K562 (cell line): Measurements from ENCODE around the gene SEMA4F. TPM values are rescaled to one million over a fixed set of nuclear protein-coding genes. Genes with fewer than 3 reads are reported as not detected.

Source experiments
- CBX1 ChIP-seq: sonication (generic); IDR thresholded peaks from 2 replicates; pipeline ENCODE4 v1.6.1; 2016; ENCODE audit warnings: antibody characterized with exemption, low read depth, mild to moderate bottlenecking
- CHD2 ChIP-seq: IDR thresholded peaks from 2 replicates; pipeline ENCODE4 v1.6.1; 2011; ENCODE audit warnings: low read depth, low read length
- EGR1 ChIP-seq: fragments of 450-650 bp; conservative IDR thresholded peaks from 2 replicates; pipeline ENCODE4 v1.6.1; 2017; ENCODE audit warnings: mild to moderate bottlenecking
- HDAC8 ChIP-seq: fragments of 450-650 bp; IDR thresholded peaks from 2 replicates; pipeline ENCODE4 v1.6.1; 2016; ENCODE audit warnings: mild to moderate bottlenecking, missing genetic modification characterization, moderate library complexity, missing compliant biosample characterization
- KLF1 ChIP-seq: fragments of 450-650 bp; IDR thresholded peaks from 2 replicates; pipeline ENCODE4 v1.6.1; 2016; ENCODE audit warnings: missing genetic modification characterization, missing compliant biosample characterization
- MTA3 ChIP-seq: fragments of 450-650 bp; formaldehyde crosslinking; IDR thresholded peaks from 2 replicates; pipeline ENCODE4 v1.6.1; 2017; ENCODE audit warnings: mild to moderate bottlenecking, borderline replicate concordance
- NFYB ChIP-seq: IDR thresholded peaks from 2 replicates; pipeline ENCODE4 v1.6.1; 2011; ENCODE audit warnings: mild to moderate bottlenecking, moderate library complexity; ENCODE audit not compliant: insufficient read length; ENCODE audit errors: extremely low read depth
- RB1 ChIP-seq: fragments of 450-650 bp; IDR thresholded peaks from 2 replicates; pipeline ENCODE4 v1.6.1; 2017; ENCODE audit warnings: low read depth, mild to moderate bottlenecking
- TEAD4 ChIP-seq, 2 experiments: sonication (generic) in 1 of 2; formaldehyde crosslinking in 1 of 2; IDR thresholded peaks; 2 replicates each; pipeline versions ENCODE4 v1.6.1 to v1.8.0; 2012 to 2022; ENCODE audit warnings: borderline replicate concordance in 1 of 2, inconsistent platforms in 1 of 2, low read length in 1 of 2, mild to moderate bottlenecking in 1 of 2, missing genetic modification reagents in 1 of 2
- polyA plus RNA-seq, 8 experiments: library from polyadenylated mRNA; depleted of rRNA in 4 of 8; stranded (reverse) in 5 of 8; unstranded in 3 of 8; fragments of >200 nt; fragmentation: Nextera tagmentation in 2 of 8; fragmentation: Illumina TruSeq in 1 of 8; extraction: Ambion mirVana in 2 of 8; extraction: Trizol in 1 of 8; gene quantifications; 2 replicates each; pipeline versions ENCODE4 v1.2.1 to v1.2.3, GENCODE V29; 2011 to 2014; ENCODE audit warnings: inconsistent platforms in 1 of 8, missing spikeins in 1 of 8
- total RNA-seq, 7 experiments: library from RNA; depleted of rRNA in 6 of 7; stranded (reverse); fragments of >200 nt in 6 of 7; fragmentation: Illumina TruSeq in 2 of 7; extraction: Trizol in 2 of 7; gene quantifications; 2 replicates each; pipeline versions ENCODE4 v1.2.1 to v1.2.3, GENCODE V29; 2011 to 2021; ENCODE audit warnings: low replicate concordance in 1 of 7
- TF ChIP-seq, protein P1 (sequence below), 2 experiments: IDR thresholded peaks; 2 replicates each; pipeline ENCODE4 v1.6.1; 2011; ENCODE audit warnings: borderline replicate concordance in 1 of 2, control low read depth in 1 of 2, low read depth in 1 of 2, low read length in 1 of 2, mild to moderate bottlenecking in 1 of 2, mixed read lengths in 1 of 2, moderate library complexity in 1 of 2; ENCODE audit not compliant: insufficient read depth in 1 of 2, insufficient read length in 1 of 2, poor library complexity in 1 of 2, severe bottlenecking in 1 of 2; ENCODE audit errors: extremely low read depth in 1 of 2
- TF ChIP-seq, protein P2 (sequence below), 2 experiments: fragments of 450-650 bp; IDR thresholded peaks; 2 replicates each; pipeline ENCODE4 v1.6.1; 2018; ENCODE audit warnings: mild to moderate bottlenecking in 2 of 2, low read depth in 1 of 2; ENCODE audit not compliant: partially characterized antibody in 2 of 2
- TF ChIP-seq, protein P3 (sequence below): fragments of 450-650 bp; IDR thresholded peaks from 2 replicates; pipeline ENCODE4 v1.6.1; 2016; ENCODE audit warnings: low read depth

Gene SEMA4F
- total and polyA plus RNA-seq, 9 of the 15 experiments (the other 6 are each of a cell fraction or from before 2014, with no cell fraction given), result 0.08 to 1.6 (median 0.33) TPM

DNA sequence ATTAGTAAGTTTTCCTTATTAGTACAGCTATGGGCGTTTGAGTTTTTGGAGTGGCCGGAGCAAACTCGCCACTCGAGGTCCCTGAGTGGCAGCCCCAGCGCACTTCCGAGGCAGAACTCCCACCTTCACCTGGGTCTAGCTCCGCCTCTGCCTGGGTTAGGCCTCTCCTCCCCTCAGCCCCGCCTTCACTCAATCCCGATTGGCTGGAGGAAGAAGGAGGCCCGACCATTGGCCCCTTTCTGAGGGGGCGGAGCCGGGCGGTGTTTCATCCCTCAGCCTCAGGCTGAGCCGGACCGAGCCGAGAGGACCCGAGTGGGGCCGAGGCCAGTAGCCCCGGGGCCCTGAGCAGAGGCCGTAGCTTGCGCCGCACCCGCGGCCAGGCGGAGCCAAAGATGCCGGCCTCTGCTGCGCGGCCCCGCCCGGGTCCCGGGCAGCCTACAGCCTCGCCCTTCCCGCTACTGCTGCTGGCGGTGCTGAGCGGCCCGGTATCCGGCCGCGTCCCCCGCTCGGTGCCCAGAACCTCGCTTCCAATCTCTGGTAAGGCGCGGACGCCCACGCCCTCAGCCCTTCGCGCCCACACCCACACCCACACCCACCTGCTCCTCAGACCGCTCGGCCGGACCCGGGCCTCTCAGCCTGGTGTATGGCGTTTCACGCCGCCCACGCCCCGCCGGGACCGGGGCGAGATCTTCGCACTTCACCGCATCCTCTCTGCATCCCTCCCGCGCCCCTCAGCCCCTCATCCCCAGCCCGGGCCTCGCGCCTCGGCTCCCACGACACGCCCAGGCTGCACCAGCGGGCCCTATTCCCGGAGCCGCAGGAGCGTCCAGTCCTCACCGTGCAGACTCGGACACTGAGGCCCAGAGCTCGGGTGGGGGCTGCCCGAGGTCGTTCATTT lies at the start of gene SEMA4F (continued):
- peak; percentile 42; the same call in 1 of the 2 replicates for TF ChIP-seq RB1
- TF ChIP-seq MTA3, result no peak; the same call in 1 of the 2 replicates
- peak; percentile 62; the same call in 1 of the 2 replicates for TF ChIP-seq KLF1
- peak; percentile 97 for TF ChIP-seq NFYB
- TF ChIP-seq, protein P1, sequence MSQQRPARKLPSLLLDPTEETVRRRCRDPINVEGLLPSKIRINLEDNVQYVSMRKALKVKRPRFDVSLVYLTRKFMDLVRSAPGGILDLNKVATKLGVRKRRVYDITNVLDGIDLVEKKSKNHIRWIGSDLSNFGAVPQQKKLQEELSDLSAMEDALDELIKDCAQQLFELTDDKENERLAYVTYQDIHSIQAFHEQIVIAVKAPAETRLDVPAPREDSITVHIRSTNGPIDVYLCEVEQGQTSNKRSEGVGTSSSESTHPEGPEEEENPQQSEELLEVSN (IDR thresholded peaks at IDR 0.05; ENCODE audit: borderline replicate concordance in 1 of 2, extremely low read depth in 1 of 2, insufficient read depth in 1 of 2, insufficient read length in 1 of 2, low read depth in 1 of 2, low read length in 1 of 2, poor library complexity in 1 of 2, severe bottlenecking in 1 of 2), result peak; percentile 46 to 51
- peak; percentile 60; the same call in 1 of the 2 replicates for TF ChIP-seq CHD2
- peak; percentile 42; the same call in 1 of the 2 replicates for TF ChIP-seq TEAD4 (IDR thresholded peaks at IDR 0.05; ENCODE audit: low read length)
- TF ChIP-seq TEAD4 (CRISPR knock-in tag; IDR thresholded peaks at IDR 0.05; ENCODE audit: borderline replicate concordance), result no peak
- TF ChIP-seq CBX1, result no peak
- no peak for TF ChIP-seq HDAC8
- TF ChIP-seq, protein P2, sequence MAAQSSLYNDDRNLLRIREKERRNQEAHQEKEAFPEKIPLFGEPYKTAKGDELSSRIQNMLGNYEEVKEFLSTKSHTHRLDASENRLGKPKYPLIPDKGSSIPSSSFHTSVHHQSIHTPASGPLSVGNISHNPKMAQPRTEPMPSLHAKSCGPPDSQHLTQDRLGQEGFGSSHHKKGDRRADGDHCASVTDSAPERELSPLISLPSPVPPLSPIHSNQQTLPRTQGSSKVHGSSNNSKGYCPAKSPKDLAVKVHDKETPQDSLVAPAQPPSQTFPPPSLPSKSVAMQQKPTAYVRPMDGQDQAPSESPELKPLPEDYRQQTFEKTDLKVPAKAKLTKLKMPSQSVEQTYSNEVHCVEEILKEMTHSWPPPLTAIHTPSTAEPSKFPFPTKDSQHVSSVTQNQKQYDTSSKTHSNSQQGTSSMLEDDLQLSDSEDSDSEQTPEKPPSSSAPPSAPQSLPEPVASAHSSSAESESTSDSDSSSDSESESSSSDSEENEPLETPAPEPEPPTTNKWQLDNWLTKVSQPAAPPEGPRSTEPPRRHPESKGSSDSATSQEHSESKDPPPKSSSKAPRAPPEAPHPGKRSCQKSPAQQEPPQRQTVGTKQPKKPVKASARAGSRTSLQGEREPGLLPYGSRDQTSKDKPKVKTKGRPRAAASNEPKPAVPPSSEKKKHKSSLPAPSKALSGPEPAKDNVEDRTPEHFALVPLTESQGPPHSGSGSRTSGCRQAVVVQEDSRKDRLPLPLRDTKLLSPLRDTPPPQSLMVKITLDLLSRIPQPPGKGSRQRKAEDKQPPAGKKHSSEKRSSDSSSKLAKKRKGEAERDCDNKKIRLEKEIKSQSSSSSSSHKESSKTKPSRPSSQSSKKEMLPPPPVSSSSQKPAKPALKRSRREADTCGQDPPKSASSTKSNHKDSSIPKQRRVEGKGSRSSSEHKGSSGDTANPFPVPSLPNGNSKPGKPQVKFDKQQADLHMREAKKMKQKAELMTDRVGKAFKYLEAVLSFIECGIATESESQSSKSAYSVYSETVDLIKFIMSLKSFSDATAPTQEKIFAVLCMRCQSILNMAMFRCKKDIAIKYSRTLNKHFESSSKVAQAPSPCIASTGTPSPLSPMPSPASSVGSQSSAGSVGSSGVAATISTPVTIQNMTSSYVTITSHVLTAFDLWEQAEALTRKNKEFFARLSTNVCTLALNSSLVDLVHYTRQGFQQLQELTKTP (IDR thresholded peaks at IDR 0.05; ENCODE audit: low read depth in 1 of 2, partially characterized antibody in 2 of 2), result no peak
- peak; percentile 94 for TF ChIP-seq EGR1
- TF ChIP-seq, protein P3, sequence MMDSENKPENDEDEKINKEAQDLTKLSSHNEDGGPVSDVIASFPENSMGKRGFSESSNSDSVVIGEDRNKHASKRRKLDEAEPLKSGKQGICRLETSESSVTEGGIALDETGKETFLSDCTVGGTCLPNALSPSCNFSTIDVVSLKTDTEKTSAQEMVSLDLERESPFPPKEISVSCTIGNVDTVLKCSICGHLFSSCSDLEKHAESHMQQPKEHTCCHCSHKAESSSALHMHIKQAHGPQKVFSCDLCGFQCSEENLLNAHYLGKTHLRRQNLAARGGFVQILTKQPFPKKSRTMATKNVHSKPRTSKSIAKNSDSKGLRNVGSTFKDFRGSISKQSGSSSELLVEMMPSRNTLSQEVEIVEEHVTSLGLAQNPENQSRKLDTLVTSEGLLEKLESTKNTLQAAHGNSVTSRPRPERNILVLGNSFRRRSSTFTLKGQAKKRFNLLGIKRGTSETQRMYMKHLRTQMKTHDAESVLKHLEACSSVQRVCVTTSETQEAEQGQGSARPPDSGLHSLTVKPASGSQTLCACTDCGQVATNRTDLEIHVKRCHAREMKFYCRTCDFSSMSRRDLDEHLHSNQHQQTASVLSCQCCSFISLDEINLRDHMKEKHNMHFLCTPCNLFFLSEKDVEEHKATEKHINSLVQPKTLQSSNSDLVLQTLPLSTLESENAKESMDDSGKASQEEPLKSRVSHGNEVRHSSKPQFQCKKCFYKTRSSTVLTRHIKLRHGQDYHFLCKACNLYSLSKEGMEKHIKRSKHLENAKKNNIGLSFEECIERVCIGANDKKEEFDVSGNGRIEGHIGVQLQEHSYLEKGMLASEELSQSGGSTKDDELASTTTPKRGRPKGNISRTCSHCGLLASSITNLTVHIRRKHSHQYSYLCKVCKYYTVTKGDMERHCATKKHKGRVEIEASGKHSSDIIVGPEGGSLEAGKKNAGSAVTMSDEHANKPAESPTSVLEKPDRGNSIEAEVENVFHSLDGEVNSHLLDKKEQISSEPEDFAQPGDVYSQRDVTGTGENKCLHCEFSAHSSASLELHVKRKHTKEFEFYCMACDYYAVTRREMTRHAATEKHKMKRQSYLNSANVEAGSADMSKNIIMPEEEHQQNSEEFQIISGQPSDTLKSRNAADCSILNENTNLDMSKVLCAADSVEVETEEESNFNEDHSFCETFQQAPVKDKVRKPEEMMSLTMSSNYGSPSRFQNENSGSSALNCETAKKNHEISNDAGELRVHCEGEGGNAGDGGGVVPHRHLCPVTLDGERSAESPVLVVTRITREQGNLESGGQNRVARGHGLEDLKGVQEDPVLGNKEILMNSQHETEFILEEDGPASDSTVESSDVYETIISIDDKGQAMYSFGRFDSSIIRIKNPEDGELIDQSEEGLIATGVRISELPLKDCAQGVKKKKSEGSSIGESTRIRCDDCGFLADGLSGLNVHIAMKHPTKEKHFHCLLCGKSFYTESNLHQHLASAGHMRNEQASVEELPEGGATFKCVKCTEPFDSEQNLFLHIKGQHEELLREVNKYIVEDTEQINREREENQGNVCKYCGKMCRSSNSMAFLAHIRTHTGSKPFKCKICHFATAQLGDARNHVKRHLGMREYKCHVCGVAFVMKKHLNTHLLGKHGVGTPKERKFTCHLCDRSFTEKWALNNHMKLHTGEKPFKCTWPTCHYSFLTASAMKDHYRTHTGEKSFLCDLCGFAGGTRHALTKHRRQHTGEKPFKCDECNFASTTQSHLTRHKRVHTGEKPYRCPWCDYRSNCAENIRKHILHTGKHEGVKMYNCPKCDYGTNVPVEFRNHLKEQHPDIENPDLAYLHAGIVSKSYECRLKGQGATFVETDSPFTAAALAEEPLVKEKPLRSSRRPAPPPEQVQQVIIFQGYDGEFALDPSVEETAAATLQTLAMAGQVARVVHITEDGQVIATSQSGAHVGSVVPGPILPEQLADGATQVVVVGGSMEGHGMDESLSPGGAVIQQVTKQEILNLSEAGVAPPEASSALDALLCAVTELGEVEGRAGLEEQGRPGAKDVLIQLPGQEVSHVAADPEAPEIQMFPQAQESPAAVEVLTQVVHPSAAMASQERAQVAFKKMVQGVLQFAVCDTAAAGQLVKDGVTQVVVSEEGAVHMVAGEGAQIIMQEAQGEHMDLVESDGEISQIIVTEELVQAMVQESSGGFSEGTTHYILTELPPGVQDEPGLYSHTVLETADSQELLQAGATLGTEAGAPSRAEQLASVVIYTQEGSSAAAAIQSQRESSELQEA, result no peak
